ENCODE results near the gene FLACC1.
"Not testable (repeated sequence)": the region's sequence is repeated elsewhere in the genome, so short reads cannot be mapped to it uniquely, and the experiment has no call there.

Gene FLACC1

GRCh38 chr2:201319511-201319910 lies 37.6 kb downstream of the FLACC1 start:
- no peak for DNase-seq (ENCODE audit: low read depth, low spot score)
- in situ Hi-C loops (cut with HindIII; ENCODE audit: low sequenced_read_pairs): no loop called here
- no peak overlapping the region for H3K4me3 ChIP-seq (ENCODE audit: low read depth, low read length)
- TF ChIP-seq CTCF (IDR thresholded peaks at IDR 0.05; ENCODE audit: low read depth, low read length): no peak

GRCh38 chr2:201313362-201313761 lies 43.8 kb downstream of the FLACC1 start:
- no peak for TF ChIP-seq CTCF (IDR thresholded peaks at IDR 0.05; ENCODE audit: low read depth, low read length)
- H3K4me3 ChIP-seq (ENCODE audit: low read depth, low read length): no peak overlapping the region
- in situ Hi-C loops (cut with HindIII; ENCODE audit: low sequenced_read_pairs): no loop called here
- no peak for DNase-seq (ENCODE audit: low read depth, low spot score)

- H3K4me3 ChIP-seq (ENCODE audit: low read depth, low read length): no peak overlapping the region
- in situ Hi-C loops (cut with HindIII; ENCODE audit: low sequenced_read_pairs): no loop called here
- no peak for TF ChIP-seq CTCF (IDR thresholded peaks at IDR 0.05; ENCODE audit: low read depth, low read length)
- no peak for DNase-seq (ENCODE audit: low read depth, low spot score)
Observed at GRCh38 chr2:201308914-201309313, 48.2 kb downstream of the FLACC1 start.

- no peak for TF ChIP-seq CTCF (IDR thresholded peaks at IDR 0.05; ENCODE audit: low read depth, low read length)
- H3K4me3 ChIP-seq (ENCODE audit: low read depth, low read length): no peak overlapping the region
- in situ Hi-C loops (cut with HindIII; ENCODE audit: low sequenced_read_pairs): no loop called here
- no peak for DNase-seq (ENCODE audit: low read depth, low spot score)
Observed at GRCh38 chr2:201307876-201308275, 49.3 kb downstream of the FLACC1 start.

- H3K4me3 ChIP-seq (ENCODE audit: low read depth, low read length); in situ Hi-C loops (cut with HindIII; ENCODE audit: low sequenced_read_pairs); DNase-seq (ENCODE audit: low read depth, low spot score): not testable (repeated sequence)
Observed at GRCh38 chr2:201299929-201300328, 57.2 kb downstream of the FLACC1 start.

GRCh38 chr2:201298462-201299052 lies 58.6 kb downstream of the FLACC1 start:
- no peak for TF ChIP-seq CTCF (IDR thresholded peaks at IDR 0.05; ENCODE audit: low read depth, low read length)
- in situ Hi-C loops (cut with HindIII; ENCODE audit: low sequenced_read_pairs): no loop called here
- no peak overlapping the region for H3K4me3 ChIP-seq (ENCODE audit: low read depth, low read length)
- peak; percentile 22 for DNase-seq (ENCODE audit: low read depth, low spot score)

GRCh38 chr2:201290457-201291148 lies 66.5 kb downstream of the FLACC1 start:
- H3K4me3 ChIP-seq (ENCODE audit: low read depth, low read length); in situ Hi-C loops (cut with HindIII; ENCODE audit: low sequenced_read_pairs); DNase-seq (ENCODE audit: low read depth, low spot score): not testable (repeated sequence)
